H9 (cell line): Measurements from ENCODE around the gene SHISA9. TPM values are rescaled to one million over a fixed set of nuclear protein-coding genes. Genes with fewer than 3 reads are reported as not detected.

Experiments
- DNase-seq: peaks from one replicate; pipeline ENCODE4 v3.0.0-alpha.2; 2017
- H2AFZ ChIP-seq: one replicate; pipeline ENCODE4 v1.6.1; 2013; ENCODE audit warnings: mild to moderate bottlenecking, low read length, control low read depth, moderate library complexity
- H2AK5ac ChIP-seq: 2 replicates; pipeline ENCODE4 v1.6.1; 2013; ENCODE audit warnings: low read length, control low read depth, mixed read lengths; ENCODE audit not compliant: insufficient read length
- H2BK120ac ChIP-seq: one replicate; pipeline ENCODE4 v1.6.1; 2013; ENCODE audit warnings: low read depth, mild to moderate bottlenecking, low read length, control low read depth, inconsistent platforms; ENCODE audit not compliant: poor library complexity, severe bottlenecking
- H2BK12ac ChIP-seq: 2 replicates; pipeline ENCODE4 v1.6.1; 2013; ENCODE audit warnings: low read length, control low read depth, mixed read lengths, low read depth; ENCODE audit not compliant: insufficient read length
- H2BK15ac ChIP-seq: 2 replicates; pipeline ENCODE4 v1.6.1; 2013; ENCODE audit warnings: low read depth, low read length, control low read depth
- H2BK20ac ChIP-seq: one replicate; pipeline ENCODE4 v1.6.1; 2013; ENCODE audit warnings: low read depth, mild to moderate bottlenecking, low read length, control low read depth, inconsistent platforms; ENCODE audit not compliant: poor library complexity, severe bottlenecking
- H2BK5ac ChIP-seq: 2 replicates; pipeline ENCODE4 v1.6.1; 2013; ENCODE audit warnings: low read length, control low read depth, mixed read lengths; ENCODE audit not compliant: insufficient read length
- H3K14ac ChIP-seq: 2 replicates; pipeline ENCODE4 v1.6.1; 2013; ENCODE audit warnings: low read length, control low read depth; ENCODE audit not compliant: insufficient read depth
- H3K18ac ChIP-seq: 2 replicates; pipeline ENCODE4 v1.6.1; 2013; ENCODE audit warnings: low read depth, mild to moderate bottlenecking, mixed read lengths, low read length, control low read depth; ENCODE audit not compliant: insufficient read length
- H3K23ac ChIP-seq: 2 replicates; pipeline ENCODE4 v1.6.1; 2013; ENCODE audit warnings: low read length, control low read depth, mixed read lengths, low read depth; ENCODE audit not compliant: insufficient read length
- H3K23me2 ChIP-seq: 2 replicates; pipeline ENCODE4 v1.6.1; 2013; ENCODE audit warnings: low read depth, mild to moderate bottlenecking, mixed read lengths, low read length, control low read depth; ENCODE audit not compliant: insufficient read length, poor library complexity, severe bottlenecking
- H3K27ac ChIP-seq: 2 replicates; pipeline ENCODE4 v1.5.1; 2013; ENCODE audit warnings: low read length, control low read depth, mixed read lengths, low read depth; ENCODE audit not compliant: insufficient read length
- H3K27me3 ChIP-seq: 2 replicates; pipeline ENCODE4 v1.6.1; 2013; ENCODE audit warnings: low read length, control low read depth, inconsistent platforms; ENCODE audit not compliant: insufficient read depth
- H3K4ac ChIP-seq: 2 replicates; pipeline ENCODE4 v1.6.1; 2013; ENCODE audit warnings: low read depth, mild to moderate bottlenecking, control low read depth, inconsistent platforms, low read length, moderate library complexity
- H3K4me1 ChIP-seq: 2 replicates; pipeline ENCODE4 v1.6.1; 2013; ENCODE audit warnings: low read length, control low read depth, inconsistent platforms; ENCODE audit not compliant: insufficient read depth
- H3K4me2 ChIP-seq: 2 replicates; pipeline ENCODE4 v1.6.1; 2013; ENCODE audit warnings: low read length, control low read depth, mixed read lengths; ENCODE audit not compliant: insufficient read length, insufficient read depth
- H3K56ac ChIP-seq: 2 replicates; pipeline ENCODE4 v1.6.1; 2013; ENCODE audit warnings: low read depth, mild to moderate bottlenecking, mixed read lengths, low read length, control low read depth; ENCODE audit not compliant: insufficient read length
- H3K79me1 ChIP-seq: 2 replicates; pipeline ENCODE4 v1.6.1; 2013; ENCODE audit warnings: low read depth, mild to moderate bottlenecking, moderate library complexity, low read length, control low read depth, inconsistent platforms; ENCODE audit not compliant: insufficient read depth, poor library complexity, severe bottlenecking
- H3K79me2 ChIP-seq: 2 replicates; pipeline ENCODE4 v1.6.1; 2013; ENCODE audit warnings: low read length, control low read depth, inconsistent platforms; ENCODE audit not compliant: insufficient read depth
- H3K9ac ChIP-seq: 2 replicates; pipeline ENCODE4 v1.6.1; 2013; ENCODE audit warnings: low read length, control low read depth, mixed read lengths; ENCODE audit not compliant: insufficient read length; ENCODE audit errors: extremely low read depth
- H3K9me3 ChIP-seq: one replicate; pipeline ENCODE4 v1.6.1; 2013; ENCODE audit warnings: low read depth, low read length, inconsistent platforms; ENCODE audit not compliant: control insufficient read depth
- H3T11ph ChIP-seq: one replicate; pipeline ENCODE4 v1.6.1; 2013; ENCODE audit warnings: mild to moderate bottlenecking, low read length, control low read depth, inconsistent platforms
- H4K20me1 ChIP-seq: one replicate; pipeline ENCODE4 v1.6.1; 2013; ENCODE audit not compliant: control insufficient read depth, insufficient read length, insufficient read depth
- H4K5ac ChIP-seq: 2 replicates; pipeline ENCODE4 v1.6.1; 2013; ENCODE audit warnings: low read depth, mild to moderate bottlenecking, mixed read lengths, low read length, control low read depth; ENCODE audit not compliant: insufficient read length
- H4K8ac ChIP-seq: replicated peaks from 2 replicates; pipeline ENCODE4 v1.6.1; 2013; ENCODE audit warnings: low read length, control low read depth, mixed read lengths, low read depth; ENCODE audit not compliant: insufficient read length
- H4K91ac ChIP-seq: 2 replicates; pipeline ENCODE4 v1.6.1; 2013; ENCODE audit warnings: low read depth, mild to moderate bottlenecking, moderate library complexity, mixed read lengths, low read length, control low read depth; ENCODE audit not compliant: insufficient read length
- H3K27ac Mint-ChIP-seq, 3 experiments: 2 replicates in 2 of 3; 3 replicates in 1 of 3; pipeline ENCODE4 v1.8.0; 2020 to 2021; ENCODE audit warnings: mixed read lengths in 3 of 3, mild to moderate bottlenecking in 1 of 3, moderate library complexity in 1 of 3
- H3K27me3 Mint-ChIP-seq: 2 replicates; pipeline ENCODE4 v1.8.0; 2021; ENCODE audit warnings: low read depth, mild to moderate bottlenecking, moderate library complexity, mixed read lengths
- H3K36me3 Mint-ChIP-seq, 3 experiments: 2 replicates in 2 of 3; 3 replicates in 1 of 3; pipeline ENCODE4 v1.8.0; 2020 to 2021; ENCODE audit warnings: low read depth in 3 of 3, mixed read lengths in 3 of 3; ENCODE audit not compliant: insufficient read depth in 1 of 3
- H3K4me1 Mint-ChIP-seq, 2 experiments: 2 replicates each; pipeline ENCODE4 v1.8.0; 2020; ENCODE audit warnings: mixed read lengths in 2 of 2
- H3K4me3 Mint-ChIP-seq, 2 experiments: 2 replicates in 1 of 2; 3 replicates in 1 of 2; pipeline ENCODE4 v1.8.0; 2020 to 2021; ENCODE audit warnings: mild to moderate bottlenecking in 2 of 2, mixed read lengths in 2 of 2, moderate library complexity in 1 of 2
- H3K9me3 Mint-ChIP-seq, 2 experiments: 2 replicates in 1 of 2; 3 replicates in 1 of 2; pipeline ENCODE4 v1.8.0; 2020; ENCODE audit warnings: mild to moderate bottlenecking in 2 of 2, mixed read lengths in 2 of 2, moderate library complexity in 1 of 2
- CTCF ChIP-seq: fragments of 200-600 bp; sonication (generic); conservative IDR thresholded peaks from 3 replicates; pipeline ENCODE4 v1.8.0; 2021; ENCODE audit warnings: antibody characterized with exemption, mild to moderate bottlenecking
- WGBS: extraction: QIAGEN DNeasy Blood & Tissue Kit; methylation state at CpG from one replicate; pipeline ENCODE4 v1.1.7; 2013; ENCODE audit warnings: missing lambda C conversion rate, low lambda C conversion rate, mixed read lengths; ENCODE audit not compliant: insufficient read length; ENCODE audit errors: extremely low coverage; 5-methylcytosine and 5-hydroxymethylcytosine counted together
- total RNA-seq: library from RNA; stranded (reverse); gene quantifications from 2 replicates; pipeline ENCODE4 v1.2.1, GENCODE V29; 2021

SHISA9 gene
- total RNA-seq, 1 experiment from 2014 or later, result 7.0 TPM

GRCh38 chr16:13046061-13046821 lies 144.8 kb downstream of the SHISA9 start:
- H2BK120ac ChIP-seq, result no peak overlapping the region
- Mint-ChIP-seq H3K27ac (no peak overlapping the region; a peak in 1 of 7 replicates), H3K4me3 (no peak overlapping the region), H3K36me3 (peaks cover 7 to 21% (median 10%) of the 10 kb centered on the region in 3 experiments; a peak in 6 of 7 replicates), H3K27me3 (no peaks in the 10 kb centered on the region), H3K4me1 (peaks cover 7 to 28% of the 10 kb centered on the region in 2 experiments), H3K9me3 (peaks cover 15% of the 10 kb centered on the region in 2 experiments)
- peaks cover 2% of the 10 kb centered on the region; the same call in 1 of the 2 replicates for H3K4me1 ChIP-seq
- no peak overlapping the region for H4K5ac ChIP-seq
- H3K23ac ChIP-seq, result no peak overlapping the region
- no peak overlapping the region for H2BK12ac ChIP-seq
- no CpG with 5 or more reads among the region's 3 CpGs for WGBS
- H3K14ac ChIP-seq, result no peak overlapping the region
- no peak overlapping the region for H2BK20ac ChIP-seq
- no peak overlapping the region for H3K27ac ChIP-seq
- no peaks in the 10 kb centered on the region for H3K79me2 ChIP-seq
- no peak overlapping the region for H3K18ac ChIP-seq
- no peak overlapping the region for H3T11ph ChIP-seq
- no peak overlapping the region for H2AK5ac ChIP-seq
- H3K4ac ChIP-seq, result no peak overlapping the region
- DNase-seq, result no peak
- no peak overlapping the region for H2BK5ac ChIP-seq
- H4K20me1 ChIP-seq, result no peaks in the 10 kb centered on the region
- H3K9ac ChIP-seq, result no peak overlapping the region
- no peaks in the 10 kb centered on the region for H3K79me1 ChIP-seq
- H3K27me3 ChIP-seq, result no peaks in the 10 kb centered on the region
- no peak overlapping the region for H3K4me2 ChIP-seq
- no peak overlapping the region for H4K8ac ChIP-seq
- no peaks in the 10 kb centered on the region for H3K23me2 ChIP-seq
- no peak overlapping the region for H3K56ac ChIP-seq
- no peak overlapping the region for H2BK15ac ChIP-seq
- H4K91ac ChIP-seq, result no peak overlapping the region
- no peak for TF ChIP-seq CTCF
- H2AFZ ChIP-seq, result no peak overlapping the region
- H3K9me3 ChIP-seq, result peaks cover 9% of the 10 kb centered on the region
